ENCODE data around the gene SEC22A.
A peak's percentile ranks its signal among the peaks of the same experiment; 100 is the strongest.

SEC22A gene

DNA sequence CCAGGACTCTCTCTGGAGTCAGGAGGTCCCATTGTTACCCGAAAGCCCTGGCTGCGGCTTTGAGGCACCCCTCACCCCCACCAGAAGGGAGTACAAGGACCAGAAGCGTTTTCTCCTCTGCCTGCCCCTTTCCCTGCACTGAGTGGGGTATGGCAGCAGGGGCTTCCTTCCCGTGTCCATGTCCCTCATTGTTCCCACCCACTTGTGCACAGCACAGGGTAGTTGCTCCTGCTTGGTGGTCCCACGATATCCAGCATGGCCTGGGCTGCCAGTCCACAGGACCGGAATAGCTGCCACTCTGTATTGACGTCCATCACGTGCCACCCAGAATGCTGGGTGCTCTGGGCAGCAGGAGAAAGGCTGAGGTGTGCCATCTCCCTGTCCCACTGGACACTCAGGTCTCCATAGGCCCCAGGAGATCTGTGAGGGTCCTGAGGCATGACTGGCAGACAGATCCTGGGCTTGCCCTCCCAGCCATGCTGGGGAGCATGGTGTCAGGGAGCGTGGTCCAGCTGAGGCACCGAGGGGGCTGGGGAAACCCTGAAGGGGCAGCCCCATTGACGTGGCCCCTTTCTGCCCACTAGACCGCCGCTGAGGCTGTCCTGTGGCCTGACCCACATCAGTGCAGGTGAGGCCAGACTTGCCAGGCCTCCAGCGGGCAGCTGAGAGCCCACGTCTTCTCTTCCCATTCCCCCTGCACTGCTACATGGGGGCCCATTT is 45.3 kb upstream of the SEC22A start:
- no peak overlapping the region for H3K4me3 ChIP-seq (ENCODE audit: control insufficient read depth, low read depth, low read length)
- DNase-seq (ENCODE audit: low read depth) = no peak
- TF ChIP-seq, protein P1, sequence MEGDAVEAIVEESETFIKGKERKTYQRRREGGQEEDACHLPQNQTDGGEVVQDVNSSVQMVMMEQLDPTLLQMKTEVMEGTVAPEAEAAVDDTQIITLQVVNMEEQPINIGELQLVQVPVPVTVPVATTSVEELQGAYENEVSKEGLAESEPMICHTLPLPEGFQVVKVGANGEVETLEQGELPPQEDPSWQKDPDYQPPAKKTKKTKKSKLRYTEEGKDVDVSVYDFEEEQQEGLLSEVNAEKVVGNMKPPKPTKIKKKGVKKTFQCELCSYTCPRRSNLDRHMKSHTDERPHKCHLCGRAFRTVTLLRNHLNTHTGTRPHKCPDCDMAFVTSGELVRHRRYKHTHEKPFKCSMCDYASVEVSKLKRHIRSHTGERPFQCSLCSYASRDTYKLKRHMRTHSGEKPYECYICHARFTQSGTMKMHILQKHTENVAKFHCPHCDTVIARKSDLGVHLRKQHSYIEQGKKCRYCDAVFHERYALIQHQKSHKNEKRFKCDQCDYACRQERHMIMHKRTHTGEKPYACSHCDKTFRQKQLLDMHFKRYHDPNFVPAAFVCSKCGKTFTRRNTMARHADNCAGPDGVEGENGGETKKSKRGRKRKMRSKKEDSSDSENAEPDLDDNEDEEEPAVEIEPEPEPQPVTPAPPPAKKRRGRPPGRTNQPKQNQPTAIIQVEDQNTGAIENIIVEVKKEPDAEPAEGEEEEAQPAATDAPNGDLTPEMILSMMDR (conservative IDR thresholded peaks at IDR 0.05; ENCODE audit: control insufficient read depth, insufficient read depth, low read depth, low read length) = no peak

DNA sequence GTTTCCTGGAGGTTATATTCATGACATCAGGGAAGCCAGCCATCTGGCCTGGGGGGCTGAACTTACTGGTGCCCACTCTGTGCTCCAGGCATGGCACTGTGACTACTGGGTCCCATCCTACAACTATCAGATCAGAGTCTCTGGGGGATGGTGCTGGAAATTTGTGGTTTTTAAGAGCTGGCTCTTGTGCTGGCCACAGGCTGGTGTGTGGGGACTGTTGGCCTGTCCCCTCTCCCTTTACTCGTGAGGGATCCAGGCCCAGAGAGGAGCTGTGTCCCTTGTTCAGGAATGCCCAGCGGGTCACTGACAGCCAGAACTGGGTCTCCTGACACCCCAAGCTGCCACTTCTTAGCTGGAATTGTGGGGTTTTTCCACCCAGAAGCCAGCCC is 44.5 kb upstream of the SEC22A start:
- TF ChIP-seq, protein P1 (conservative IDR thresholded peaks at IDR 0.05; ENCODE audit: control insufficient read depth, insufficient read depth, low read depth, low read length) = no peak
- DNase-seq (ENCODE audit: low read depth) = no peak
- H3K4me3 ChIP-seq (ENCODE audit: control insufficient read depth, low read depth, low read length) = no peak overlapping the region

DNA sequence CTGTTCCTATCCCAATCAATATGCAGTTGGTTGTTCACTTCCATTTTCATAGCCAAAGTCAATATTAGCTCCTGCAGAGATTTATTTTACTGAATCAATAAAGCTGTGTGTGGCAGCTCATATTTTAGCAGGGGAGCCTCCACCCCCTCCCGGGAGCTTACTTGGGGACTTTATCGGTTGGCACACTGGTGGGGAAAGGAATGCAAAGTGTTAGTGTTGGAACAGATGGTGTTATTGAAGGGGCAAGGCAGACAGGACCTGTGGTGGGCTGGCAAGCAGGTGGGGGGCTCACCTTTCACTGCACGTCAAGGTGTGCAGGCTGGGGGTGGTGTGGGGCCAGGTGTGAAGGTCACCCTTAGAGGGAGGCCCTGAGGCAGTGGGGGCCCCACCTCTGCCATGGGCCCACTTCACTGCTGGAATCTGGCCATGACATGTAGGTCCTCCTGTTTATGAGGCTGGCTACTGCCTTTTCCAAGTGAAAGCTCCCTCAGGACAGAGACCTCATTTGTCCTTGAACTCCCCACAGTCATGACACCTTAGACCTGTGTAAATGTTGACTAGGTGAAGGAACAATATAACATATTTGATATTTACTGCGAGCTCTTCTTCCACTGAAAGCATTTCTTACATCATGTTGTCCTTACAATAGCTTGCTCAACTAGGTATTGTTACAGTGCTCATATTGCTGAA is 44.0 kb upstream of the SEC22A start:
- no peak overlapping the region for H3K4me3 ChIP-seq (ENCODE audit: control insufficient read depth, low read depth, low read length)
- TF ChIP-seq, protein P1 (conservative IDR thresholded peaks at IDR 0.05; ENCODE audit: control insufficient read depth, insufficient read depth, low read depth, low read length) = no peak

DNA sequence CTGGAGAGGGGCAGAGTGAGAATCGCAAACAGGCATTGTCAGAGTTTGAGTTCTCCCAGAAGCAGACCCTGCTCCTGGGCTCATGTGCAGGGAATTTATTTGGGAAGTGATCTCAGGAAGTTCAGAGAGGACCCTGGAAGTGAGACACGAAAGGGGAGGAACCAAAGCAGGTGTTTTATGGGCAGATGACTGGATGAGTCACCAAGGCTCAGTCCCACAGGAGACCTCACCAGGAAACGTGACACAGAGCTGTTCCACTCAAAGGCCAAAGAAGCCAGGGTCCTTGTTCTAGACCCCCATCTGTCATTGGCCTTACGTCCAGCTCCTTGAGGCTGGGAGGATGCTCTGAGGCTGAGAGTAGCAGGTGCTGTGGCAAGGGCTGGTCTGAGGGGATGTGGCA is 43.4 kb upstream of the SEC22A start:
- H3K4me3 ChIP-seq (ENCODE audit: control insufficient read depth, low read depth, low read length) = no peak overlapping the region
- peak; percentile 22 for DNase-seq (ENCODE audit: low read depth)
- TF ChIP-seq, protein P1 (conservative IDR thresholded peaks at IDR 0.05; ENCODE audit: control insufficient read depth, insufficient read depth, low read depth, low read length) = no peak

More for the DNA sequence above, 44.0 kb upstream of the SEC22A start:
- DNase-seq (ENCODE audit: low read depth) = no peak

DNA sequence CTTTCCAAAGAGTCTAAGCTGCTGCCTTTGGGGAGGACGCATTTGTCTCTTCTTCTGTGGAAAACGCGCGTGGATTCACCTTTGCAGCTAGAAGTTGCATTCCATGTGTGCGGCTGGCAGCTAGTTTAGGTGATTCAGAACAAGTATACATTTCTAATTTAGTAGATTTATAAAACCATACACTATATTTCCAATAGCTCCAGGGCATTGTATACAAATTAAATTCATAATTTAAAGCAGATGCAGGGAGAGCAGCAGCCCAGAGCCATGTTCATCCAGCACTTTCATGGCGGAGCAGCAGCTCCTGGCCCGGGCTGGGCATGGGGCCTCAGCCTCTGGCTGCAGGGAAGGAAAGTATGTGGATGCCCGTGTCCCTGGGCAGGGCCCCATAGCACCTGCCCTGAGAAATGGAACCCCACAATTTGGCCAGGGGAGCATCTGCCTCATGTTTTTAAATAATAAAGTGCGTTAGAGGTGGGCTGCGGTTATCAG is 42.8 kb upstream of the SEC22A start:
- TF ChIP-seq, protein P1 (conservative IDR thresholded peaks at IDR 0.05; ENCODE audit: control insufficient read depth, insufficient read depth, low read depth, low read length) = no peak
- no peak overlapping the region for H3K4me3 ChIP-seq (ENCODE audit: control insufficient read depth, low read depth, low read length)
- no peak for DNase-seq (ENCODE audit: low read depth)

DNA sequence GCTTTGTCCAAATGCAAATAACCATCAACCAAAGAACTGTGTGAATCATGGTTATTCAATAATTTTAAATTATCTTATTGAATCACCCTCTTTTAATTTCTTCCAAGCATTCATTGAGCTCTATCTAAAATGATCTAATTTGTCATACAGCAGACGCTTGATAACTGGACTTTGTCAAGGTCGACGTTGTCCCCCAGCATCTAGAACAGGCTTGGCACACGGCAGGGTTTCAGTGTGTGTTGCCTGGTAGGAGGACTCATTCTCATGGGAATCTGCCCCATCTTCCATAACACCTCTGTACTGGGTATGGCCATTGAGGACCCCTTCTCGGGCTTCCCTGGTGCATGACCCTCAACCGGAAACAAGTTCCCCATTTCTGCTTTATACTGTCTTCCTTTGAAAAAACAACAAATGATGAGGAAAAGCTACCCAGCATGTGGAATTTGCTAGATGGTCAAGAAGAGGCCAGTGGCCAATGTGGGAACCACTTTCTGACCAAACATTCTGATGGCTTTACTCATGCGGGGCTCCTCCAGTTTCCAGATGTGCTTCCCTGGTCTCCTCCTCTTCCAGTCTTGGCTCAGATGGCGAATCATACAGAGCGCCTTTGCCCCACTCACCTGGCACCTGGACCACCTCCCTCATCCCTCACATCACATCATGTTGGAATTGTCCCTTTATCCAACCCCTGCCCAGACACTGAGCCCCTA is 41.7 kb upstream of the SEC22A start:
- peak; percentile 80 for DNase-seq (ENCODE audit: low read depth)
- no peak overlapping the region for H3K4me3 ChIP-seq (ENCODE audit: control insufficient read depth, low read depth, low read length)
- TF ChIP-seq, protein P1 (conservative IDR thresholded peaks at IDR 0.05; ENCODE audit: control insufficient read depth, insufficient read depth, low read depth, low read length) = no peak
